OCI-LY7 (cell line): ENCODE measurements around the gene CCDC142. TPM values are rescaled to one million over a fixed set of nuclear protein-coding genes. Genes with fewer than 3 reads are reported as not detected.

ENCODE experiments used
- BruUV-seq: library from RNA; stranded (reverse); fragments of 400-500 nt; replicated peaks from 2 replicates; lab custom pipeline; 2021; lab: Mats Ljungman, UMichigan
- CTCF ChIA-PET: fragments of 300-600 bp; sonication (Branson Sonifier 250); formaldehyde crosslinking; loops from one replicate; lab custom pipeline; 2022; ENCODE audit warnings: antibody characterized with exemption; ENCODE audit not compliant: unreplicated experiment; lab: Charles Lee
- POLR2A ChIA-PET: fragments of 300-600 bp; sonication (Branson Sonifier 250); formaldehyde crosslinking; loops from one replicate; lab custom pipeline; 2022; ENCODE audit warnings: antibody characterized with exemption; lab: Charles Lee
- DNase-seq: peaks from one replicate; pipeline ENCODE4 v3.0.0-alpha.2; 2015; ENCODE audit warnings: low spot score
- H2AFZ ChIP-seq: fragments of 200-600 bp; sonication (generic), shearing (Covaris generic); 2 replicates; pipeline ENCODE4 v1.6.1; 2014; ENCODE audit warnings: mild to moderate bottlenecking, antibody characterized with exemption, low read length, moderate library complexity
- H3K27ac ChIP-seq: fragments of 200-600 bp; sonication (generic); 2 replicates; pipeline ENCODE4 v1.5.1; 2014; ENCODE audit warnings: mixed run types, low read depth, mild to moderate bottlenecking, moderate library complexity, low read length, inconsistent platforms; ENCODE audit not compliant: poor library complexity, severe bottlenecking
- H3K36me3 ChIP-seq: fragments of 200-600 bp; sonication (generic); 2 replicates; pipeline ENCODE4 v1.6.1; 2014; ENCODE audit warnings: mild to moderate bottlenecking, antibody characterized with exemption, low read length, moderate library complexity, mixed read lengths; ENCODE audit not compliant: insufficient read depth
- H3K4me1 ChIP-seq: fragments of 200-600 bp; sonication (generic); 2 replicates; pipeline ENCODE4 v1.5.1; 2014; ENCODE audit warnings: mild to moderate bottlenecking, low read length; ENCODE audit not compliant: insufficient read depth, poor library complexity, severe bottlenecking
- H3K4me2 ChIP-seq: fragments of 200-600 bp; sonication (generic); 2 replicates; pipeline ENCODE4 v1.6.1; 2014; ENCODE audit warnings: mild to moderate bottlenecking, low read length
- H3K4me3 ChIP-seq: fragments of 200-600 bp; sonication (generic); 2 replicates; pipeline ENCODE4 v1.5.1; 2014; ENCODE audit warnings: mild to moderate bottlenecking, low read depth, low read length; ENCODE audit not compliant: poor library complexity, severe bottlenecking
- H3K79me2 ChIP-seq: fragments of 200-600 bp; sonication (generic); 2 replicates; pipeline ENCODE4 v1.6.1; 2016; ENCODE audit warnings: low read depth, mild to moderate bottlenecking, low read length, moderate library complexity, mixed read lengths; ENCODE audit not compliant: insufficient read depth
- H3K9me2 ChIP-seq: fragments of 200-600 bp; sonication (generic); 2 replicates; pipeline ENCODE4 v1.6.1; 2016; ENCODE audit warnings: mild to moderate bottlenecking, low read length, mixed read lengths; ENCODE audit not compliant: insufficient read depth
- H3K9me3 ChIP-seq: fragments of 200-600 bp; sonication (generic); 2 replicates; pipeline ENCODE4 v1.6.1; 2014; ENCODE audit warnings: mild to moderate bottlenecking, mixed run types, low read length, mixed read lengths
- H4K20me1 ChIP-seq: fragments of 200-600 bp; sonication (generic); 2 replicates; pipeline ENCODE4 v1.6.1; 2014; ENCODE audit warnings: mild to moderate bottlenecking, antibody characterized with exemption, low read length, moderate library complexity, mixed read lengths; ENCODE audit not compliant: insufficient read depth
- EZH2phosphoT487 ChIP-seq: fragments of 200-600 bp; sonication (generic); IDR thresholded peaks from 2 replicates; pipeline ENCODE4 v1.6.1; 2018; ENCODE audit warnings: low read depth, borderline replicate concordance, mild to moderate bottlenecking, mixed run types, antibody characterized with exemption, low read length, moderate library complexity, mixed read lengths
- intact Hi-C: fragments of 100-400 bp; cut with micrococcal nuclease; formaldehyde crosslinking; loops from one replicate; pipeline ENCODE4 v1.10.0; 2022; ENCODE audit not compliant: unreplicated experiment
- total RNA-seq, 2 experiments: library from RNA; depleted of rRNA in 1 of 2; stranded (reverse); fragments of >200 nt in 1 of 2; shearing (Covaris generic) in 1 of 2; gene quantifications; 2 replicates each; pipeline ENCODE4 v1.2.3, GENCODE V29; 2014 to 2022
- TF ChIP-seq, protein P1 (sequence below): fragments of 200-600 bp; sonication (generic); conservative IDR thresholded peaks from 2 replicates; pipeline ENCODE4 v1.5.1; 2014; ENCODE audit warnings: mild to moderate bottlenecking, antibody characterized with exemption, low read length, moderate library complexity, mixed read lengths

CCDC142 gene
- total RNA-seq, 2 experiments from 2014 or later, result 42.5 to 53.0 TPM

DNA sequence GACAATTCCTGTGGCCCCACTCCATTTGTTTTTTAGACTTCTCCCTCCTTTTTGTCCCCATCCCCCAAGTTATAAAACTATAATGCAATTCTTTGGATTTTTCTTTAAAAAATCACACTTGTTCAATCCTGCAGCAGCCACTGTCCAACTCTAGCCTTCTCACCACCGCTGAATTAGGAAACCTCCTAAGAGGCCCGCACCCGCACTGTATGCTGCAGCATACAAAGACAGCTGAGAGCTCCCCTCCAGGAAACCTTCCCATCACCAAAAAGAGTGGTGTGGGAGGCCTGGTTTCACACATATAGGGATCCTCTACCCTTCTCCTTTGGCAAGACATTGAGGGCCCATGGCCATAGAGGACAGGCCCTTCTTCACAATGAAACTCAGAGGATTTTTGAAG lies 21.8 kb upstream of the CCDC142 start:
- no peak overlapping the region for H2AFZ ChIP-seq
- H3K36me3 ChIP-seq, result peaks cover 15% of the 10 kb centered on the region
- ChIA-PET CTCF (interaction anchor here (0.7 to 1.0 kb wide), 2 partner anchors 26 to 111 kb away, joined by 3 read pairs; no protein-coding TSS in a partner anchor), POLR2A (no interaction called here)
- no peaks in the 10 kb centered on the region for H3K9me3 ChIP-seq
- no peak for DNase-seq
- H4K20me1 ChIP-seq, result no peaks in the 10 kb centered on the region
- no peak overlapping the region for H3K27ac ChIP-seq
- H3K4me3 ChIP-seq, result no peak overlapping the region
- no peak for TF ChIP-seq EZH2phosphoT487
- TF ChIP-seq, protein P1, sequence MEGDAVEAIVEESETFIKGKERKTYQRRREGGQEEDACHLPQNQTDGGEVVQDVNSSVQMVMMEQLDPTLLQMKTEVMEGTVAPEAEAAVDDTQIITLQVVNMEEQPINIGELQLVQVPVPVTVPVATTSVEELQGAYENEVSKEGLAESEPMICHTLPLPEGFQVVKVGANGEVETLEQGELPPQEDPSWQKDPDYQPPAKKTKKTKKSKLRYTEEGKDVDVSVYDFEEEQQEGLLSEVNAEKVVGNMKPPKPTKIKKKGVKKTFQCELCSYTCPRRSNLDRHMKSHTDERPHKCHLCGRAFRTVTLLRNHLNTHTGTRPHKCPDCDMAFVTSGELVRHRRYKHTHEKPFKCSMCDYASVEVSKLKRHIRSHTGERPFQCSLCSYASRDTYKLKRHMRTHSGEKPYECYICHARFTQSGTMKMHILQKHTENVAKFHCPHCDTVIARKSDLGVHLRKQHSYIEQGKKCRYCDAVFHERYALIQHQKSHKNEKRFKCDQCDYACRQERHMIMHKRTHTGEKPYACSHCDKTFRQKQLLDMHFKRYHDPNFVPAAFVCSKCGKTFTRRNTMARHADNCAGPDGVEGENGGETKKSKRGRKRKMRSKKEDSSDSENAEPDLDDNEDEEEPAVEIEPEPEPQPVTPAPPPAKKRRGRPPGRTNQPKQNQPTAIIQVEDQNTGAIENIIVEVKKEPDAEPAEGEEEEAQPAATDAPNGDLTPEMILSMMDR, result no peak
- H3K4me1 ChIP-seq, result peaks cover 25% of the 10 kb centered on the region
- BruUV-seq, result no TSS peak
- H3K9me2 ChIP-seq, result no peaks in the 10 kb centered on the region
- H3K4me2 ChIP-seq, result no peak overlapping the region
- peaks cover 5% of the 10 kb centered on the region; the same call in 1 of the 2 replicates for H3K79me2 ChIP-seq
- intact Hi-C loops, result no loop called here

DNA sequence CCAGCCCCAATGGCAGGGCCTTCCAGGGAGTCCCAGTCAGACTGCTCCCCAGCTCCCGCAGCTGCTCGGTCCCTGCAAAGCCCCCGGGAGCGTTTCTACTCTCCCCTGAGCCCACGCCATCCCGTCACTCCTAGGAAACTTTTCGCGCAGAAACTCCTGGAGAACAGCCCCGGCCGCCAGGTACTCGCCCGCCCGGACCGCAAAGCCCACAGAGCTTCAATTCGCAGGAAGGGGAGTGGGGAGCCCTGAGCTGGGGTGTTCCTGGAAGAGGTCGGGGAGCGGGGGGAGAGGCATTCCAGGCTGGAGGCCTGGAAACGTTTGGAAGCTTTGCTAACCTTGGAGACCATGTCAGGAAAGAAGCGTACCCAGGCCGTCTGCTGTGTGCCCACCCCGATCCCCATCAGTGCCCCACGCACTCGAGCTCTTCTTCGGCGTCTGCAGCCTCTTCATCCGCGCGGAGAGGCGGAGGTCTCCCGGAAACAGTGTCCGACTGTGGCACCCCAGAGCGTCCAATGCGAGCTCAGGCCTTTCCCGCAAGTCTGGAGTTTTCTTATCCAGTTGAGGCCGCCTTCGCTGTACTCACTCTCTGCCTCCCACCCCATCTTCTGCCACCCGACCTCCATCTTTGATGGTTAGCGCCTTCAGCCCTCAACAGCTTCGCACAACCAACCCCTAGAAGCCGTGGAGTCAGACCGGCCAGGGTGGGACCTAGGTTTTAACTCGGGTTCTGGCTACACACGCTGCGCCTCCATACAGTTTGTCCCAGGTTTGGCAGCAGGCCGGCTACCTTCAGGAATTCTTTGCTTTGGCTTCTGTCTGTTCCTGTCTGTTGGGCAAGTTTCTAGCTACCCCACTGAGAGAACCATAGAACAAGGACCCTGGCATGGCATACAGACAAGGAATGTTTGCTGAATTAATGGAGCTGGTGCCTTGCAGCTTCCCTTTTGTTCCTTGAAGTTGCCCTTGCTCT lies 21.0 kb upstream of the CCDC142 start:
- no peak for DNase-seq
- POLR2A ChIA-PET, result no interaction called here
- TF ChIP-seq, protein P1, result no peak
- TF ChIP-seq EZH2phosphoT487, result no peak
- H3K27ac ChIP-seq, result no peak overlapping the region
- H3K36me3 ChIP-seq, result peaks cover 15% of the 10 kb centered on the region
- CTCF ChIA-PET, result interaction anchor here (0.5 to 1.0 kb wide), 3 partner anchors 27 to 455 kb away, joined by 3 to 7 read pairs (median 3); partner anchors contain the start of gene POLE4
- no peaks in the 10 kb centered on the region for H4K20me1 ChIP-seq
- peaks cover 27% of the 10 kb centered on the region for H3K4me1 ChIP-seq
- intact Hi-C loops, result no loop called here
- BruUV-seq, result no TSS peak
- no peaks in the 10 kb centered on the region for H3K9me2 ChIP-seq
- H3K4me2 ChIP-seq, result peak overlapping the region; percentile 45; the same call in 1 of the 2 replicates
- no peaks in the 10 kb centered on the region for H3K9me3 ChIP-seq
- H3K79me2 ChIP-seq, result peaks cover 5% of the 10 kb centered on the region; the same call in 1 of the 2 replicates
- H2AFZ ChIP-seq, result no peak overlapping the region
- no peak overlapping the region for H3K4me3 ChIP-seq
